Activated CD8-positive, alpha-beta T cell treated with anti-CD3 and anti-CD28 coated beads for 36 hours (primary cell): ENCODE measurements around the gene CELF4. TPM values are rescaled to one million over a fixed set of nuclear protein-coding genes. Genes with fewer than 3 reads are reported as not detected.

ENCODE experiments used
- ATAC-seq: fragments of 200-7000 bp; cut with Tn5 transposase; one replicate; pipeline ENCODE4 v1.10.0; 2021; ENCODE audit warnings: mild to moderate bottlenecking, moderate library complexity
- CTCF ChIA-PET: fragments of 350-600 bp; sonication (Branson Sonifier 250); formaldehyde crosslinking; loops from one replicate; lab custom pipeline; 2021; ENCODE audit warnings: antibody characterized with exemption; lab: Charles Lee
- POLR2A ChIA-PET: fragments of 350-600 bp; sonication (Branson Sonifier 250); formaldehyde crosslinking; loops from one replicate; lab custom pipeline; 2021; ENCODE audit warnings: antibody characterized with exemption; lab: Charles Lee
- DNase-seq: peaks from one replicate; pipeline ENCODE4 v3.0.0-alpha.2; 2020
- H3K27ac Mint-ChIP-seq: one replicate; pipeline ENCODE4 v1.8.0; 2021; ENCODE audit warnings: mild to moderate bottlenecking, mixed read lengths
- H3K27me3 Mint-ChIP-seq: one replicate; pipeline ENCODE4 v1.8.0; 2021; ENCODE audit warnings: mixed read lengths
- H3K36me3 Mint-ChIP-seq: one replicate; pipeline ENCODE4 v1.8.0; 2021; ENCODE audit warnings: low read depth, mixed read lengths
- H3K4me1 Mint-ChIP-seq: one replicate; pipeline ENCODE4 v1.8.0; 2021; ENCODE audit warnings: low read depth, mixed read lengths
- H3K4me3 Mint-ChIP-seq: one replicate; pipeline ENCODE4 v1.8.0; 2021; ENCODE audit warnings: mild to moderate bottlenecking, moderate library complexity, mixed read lengths
- H3K9me3 Mint-ChIP-seq: one replicate; pipeline ENCODE4 v1.8.0; 2021; ENCODE audit warnings: mixed read lengths
- intact Hi-C: fragments of 100-400 bp; cut with micrococcal nuclease; formaldehyde crosslinking; loops from one replicate; pipeline ENCODE4 v1.10.0; 2022
- total RNA-seq, 2 experiments: library from RNA; stranded (reverse); gene quantifications; one replicate each; pipeline ENCODE4 v1.2.3, GENCODE V29; 2021
- TF ChIP-seq, protein P1 (sequence below): fragments of 200-600 bp; IDR thresholded peaks from one replicate; pipeline ENCODE4 v1.8.0; 2022; ENCODE audit warnings: antibody characterized with exemption, mild to moderate bottlenecking

The CELF4 gene
- total RNA-seq, 2 experiments from 2014 or later: not detected

DNA sequence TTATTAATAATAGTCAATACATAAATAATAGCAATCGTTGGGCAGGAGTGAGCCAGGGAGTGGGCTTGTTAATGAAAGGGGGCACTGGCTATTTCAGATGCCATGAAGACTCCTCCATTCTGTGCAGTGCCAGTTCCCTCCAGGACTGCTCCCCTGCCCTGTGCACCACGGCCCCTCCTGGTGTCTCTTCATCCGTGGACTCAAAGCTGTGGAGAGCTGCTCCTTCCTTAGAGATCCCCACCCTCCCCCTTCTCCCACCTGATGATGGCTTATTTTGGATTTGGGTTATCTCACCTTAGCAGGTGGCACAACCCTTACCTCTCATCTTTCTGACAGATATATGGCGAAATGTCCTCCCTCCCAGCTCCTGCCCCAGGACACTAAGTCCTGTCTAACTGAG is 3.1 kb upstream of the CELF4 start:
- TF ChIP-seq, protein P1, sequence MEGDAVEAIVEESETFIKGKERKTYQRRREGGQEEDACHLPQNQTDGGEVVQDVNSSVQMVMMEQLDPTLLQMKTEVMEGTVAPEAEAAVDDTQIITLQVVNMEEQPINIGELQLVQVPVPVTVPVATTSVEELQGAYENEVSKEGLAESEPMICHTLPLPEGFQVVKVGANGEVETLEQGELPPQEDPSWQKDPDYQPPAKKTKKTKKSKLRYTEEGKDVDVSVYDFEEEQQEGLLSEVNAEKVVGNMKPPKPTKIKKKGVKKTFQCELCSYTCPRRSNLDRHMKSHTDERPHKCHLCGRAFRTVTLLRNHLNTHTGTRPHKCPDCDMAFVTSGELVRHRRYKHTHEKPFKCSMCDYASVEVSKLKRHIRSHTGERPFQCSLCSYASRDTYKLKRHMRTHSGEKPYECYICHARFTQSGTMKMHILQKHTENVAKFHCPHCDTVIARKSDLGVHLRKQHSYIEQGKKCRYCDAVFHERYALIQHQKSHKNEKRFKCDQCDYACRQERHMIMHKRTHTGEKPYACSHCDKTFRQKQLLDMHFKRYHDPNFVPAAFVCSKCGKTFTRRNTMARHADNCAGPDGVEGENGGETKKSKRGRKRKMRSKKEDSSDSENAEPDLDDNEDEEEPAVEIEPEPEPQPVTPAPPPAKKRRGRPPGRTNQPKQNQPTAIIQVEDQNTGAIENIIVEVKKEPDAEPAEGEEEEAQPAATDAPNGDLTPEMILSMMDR: no peak
- no peak overlapping the region for H3K4me3 Mint-ChIP-seq
- CTCF ChIA-PET: no interaction called here
- H3K36me3 Mint-ChIP-seq: no peaks in the 10 kb centered on the region
- POLR2A ChIA-PET: interaction anchor here (0.6 kb wide), 1 partner anchor 793 kb away, joined by 3 read pairs; no protein-coding TSS in a partner anchor
- H3K27me3 Mint-ChIP-seq: peaks cover 58% of the 10 kb centered on the region
- ATAC-seq: no peak
- intact Hi-C loops: no loop called here
- H3K9me3 Mint-ChIP-seq: no peaks in the 10 kb centered on the region
- no peak overlapping the region for H3K27ac Mint-ChIP-seq
- no peak for DNase-seq
- peaks cover 12% of the 10 kb centered on the region for H3K4me1 Mint-ChIP-seq

DNA sequence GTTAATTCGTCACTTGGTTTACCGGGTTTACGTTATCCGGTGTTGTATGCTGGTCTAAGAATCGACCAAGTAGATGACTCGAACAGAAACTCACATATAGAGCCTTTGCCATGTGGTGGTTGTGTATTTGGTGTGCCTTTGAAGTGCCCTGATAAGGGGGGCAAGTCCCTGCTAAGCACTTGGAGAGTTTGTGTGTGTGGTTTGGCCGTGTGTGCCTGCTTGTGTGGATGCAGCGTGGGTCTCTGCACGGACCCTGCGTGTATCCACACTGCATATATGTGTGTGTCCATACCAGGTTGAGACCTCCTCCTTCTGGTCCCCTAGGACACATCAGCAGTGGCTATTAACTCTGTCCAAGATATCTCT is 2.4 kb upstream of the CELF4 start:
- TF ChIP-seq, protein P1: no peak
- ChIA-PET POLR2A (no interaction called here), CTCF (no interaction called here)
- Mint-ChIP-seq H3K27ac (no peak overlapping the region), H3K4me3 (no peak overlapping the region), H3K4me1 (peaks cover 12% of the 10 kb centered on the region), H3K36me3 (no peaks in the 10 kb centered on the region), H3K27me3 (peaks cover 61% of the 10 kb centered on the region), H3K9me3 (no peaks in the 10 kb centered on the region)
- DNase-seq (no peak), ATAC-seq (no peak)
- intact Hi-C loops: no loop called here

DNA sequence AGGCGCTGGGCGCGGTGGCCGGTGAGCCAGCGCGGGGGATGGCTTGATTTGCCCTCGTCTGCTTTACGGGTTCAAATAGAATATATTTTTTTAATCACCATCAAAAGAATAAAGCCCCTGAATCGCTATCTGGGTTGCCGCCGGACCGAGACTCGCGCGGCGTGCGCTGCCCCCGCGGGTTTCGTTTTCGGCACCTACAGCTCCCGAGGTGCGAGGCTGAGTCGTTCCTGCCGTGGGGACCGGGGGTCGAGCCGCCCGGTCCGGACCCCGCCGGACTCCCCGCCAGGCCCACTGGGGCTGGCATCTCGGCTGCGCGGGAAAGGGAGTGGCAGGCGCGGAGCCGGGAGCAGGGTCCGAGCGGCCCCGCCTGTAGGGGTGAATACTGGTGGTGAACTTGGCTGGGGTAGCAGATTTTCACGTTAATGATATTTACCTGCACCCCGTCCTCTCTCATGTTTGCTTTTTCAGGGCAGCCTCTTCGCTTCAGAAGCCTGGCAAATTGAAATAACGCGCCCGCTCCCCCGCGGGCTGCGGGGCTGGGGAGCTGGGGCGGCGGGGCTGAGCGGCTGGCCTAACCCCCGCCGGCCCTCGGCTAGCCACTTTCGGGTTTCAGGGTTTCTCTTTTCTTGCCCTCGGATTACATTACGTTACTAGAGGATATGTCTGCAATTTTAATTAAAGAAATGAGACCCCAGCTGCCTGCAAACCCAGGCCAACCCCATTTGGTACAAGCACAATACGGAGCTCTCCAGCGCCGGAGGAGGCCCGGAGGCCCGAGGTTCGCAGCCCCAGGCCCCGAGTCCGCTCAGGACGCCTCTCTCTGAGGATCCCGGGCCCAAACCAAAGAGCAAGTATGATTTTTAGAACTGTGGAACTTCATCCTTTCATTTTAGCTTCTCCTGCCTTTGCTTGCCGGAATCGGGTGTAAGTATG is 1.7 kb upstream of the CELF4 start:
- no peaks in the 10 kb centered on the region for H3K9me3 Mint-ChIP-seq
- TF ChIP-seq, protein P1: no peak
- H3K27me3 Mint-ChIP-seq: peaks cover 61% of the 10 kb centered on the region
- intact Hi-C loops: no loop called here
- ATAC-seq (no peak), DNase-seq (no peak)
- H3K4me3 Mint-ChIP-seq: no peak overlapping the region
- CTCF ChIA-PET: no interaction called here
- no peak overlapping the region for H3K27ac Mint-ChIP-seq
- no peaks in the 10 kb centered on the region for H3K36me3 Mint-ChIP-seq
- POLR2A ChIA-PET: no interaction called here
- peaks cover 12% of the 10 kb centered on the region for H3K4me1 Mint-ChIP-seq

DNA sequence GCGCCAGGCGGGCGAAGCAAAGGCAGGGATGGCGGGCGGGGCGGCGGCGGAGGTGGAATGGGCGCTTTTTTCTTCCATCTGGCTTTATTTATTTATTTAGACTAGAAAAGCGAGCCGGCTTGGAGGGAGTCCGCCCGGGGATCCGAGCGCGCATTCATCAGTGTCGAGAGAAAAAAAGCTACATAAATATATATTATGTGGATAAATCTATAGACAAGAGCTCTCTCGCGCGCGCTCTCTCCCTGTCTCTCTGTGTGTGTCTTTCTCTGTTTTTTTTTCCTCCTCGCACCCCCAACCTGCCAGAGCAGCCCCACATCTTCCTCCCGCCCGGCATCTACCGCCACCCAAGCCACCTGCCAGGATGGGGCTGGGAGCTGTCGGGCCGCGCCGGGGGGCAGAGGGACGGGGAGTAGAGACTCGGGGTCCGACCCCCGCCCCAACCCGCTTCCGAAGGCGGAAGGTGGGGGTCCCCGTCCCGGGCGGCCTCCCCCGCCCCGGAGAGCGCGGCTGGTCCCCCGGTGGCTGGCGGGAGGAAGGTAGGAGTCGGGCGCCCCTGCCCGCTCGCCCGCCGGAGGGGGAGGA is 972 bp upstream of the CELF4 start:
- ChIA-PET POLR2A (no interaction called here), CTCF (no interaction called here)
- ATAC-seq: no peak
- peaks cover 64% of the 10 kb centered on the region for H3K27me3 Mint-ChIP-seq
- H3K9me3 Mint-ChIP-seq: no peaks in the 10 kb centered on the region
- H3K36me3 Mint-ChIP-seq: no peaks in the 10 kb centered on the region
- intact Hi-C loops: no loop called here
- TF ChIP-seq, protein P1: no peak
- H3K4me3 Mint-ChIP-seq: no peak overlapping the region
- peaks cover 12% of the 10 kb centered on the region for H3K4me1 Mint-ChIP-seq
- H3K27ac Mint-ChIP-seq: no peak overlapping the region
- DNase-seq: no peak

DNA sequence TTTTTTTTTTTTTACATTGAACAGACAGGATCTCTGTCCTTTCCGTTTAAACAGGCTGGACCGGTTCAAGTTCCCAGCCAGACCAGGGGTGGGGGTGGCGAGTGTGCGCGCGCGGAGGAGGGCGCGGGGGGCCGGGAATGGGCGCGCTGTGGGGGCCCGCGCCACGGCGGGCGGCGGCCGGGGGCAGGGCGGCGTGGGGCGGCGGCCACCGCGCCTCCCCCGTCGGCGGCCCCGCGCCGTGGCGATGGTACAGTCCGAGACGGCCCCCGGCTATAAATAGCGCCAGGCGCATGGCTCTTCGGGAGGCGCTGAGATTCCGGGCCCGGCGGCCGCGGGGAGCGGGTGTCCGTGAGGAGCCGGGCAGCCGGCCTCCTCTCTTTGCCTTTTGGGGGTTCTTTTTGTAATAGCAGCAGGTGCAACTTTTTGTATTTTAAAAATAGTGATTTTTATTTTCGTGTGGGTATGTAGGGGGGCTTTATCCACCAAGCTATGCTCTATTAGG is 430 bp upstream of the CELF4 start:
- DNase-seq: no peak

More for the DNA sequence above, 430 bp upstream of the CELF4 start:
- no peaks in the 10 kb centered on the region for H3K9me3 Mint-ChIP-seq
- intact Hi-C loops: no loop called here
- H3K36me3 Mint-ChIP-seq: no peaks in the 10 kb centered on the region
- POLR2A ChIA-PET: no interaction called here
- no peak overlapping the region for H3K4me3 Mint-ChIP-seq
- H3K4me1 Mint-ChIP-seq: peaks cover 12% of the 10 kb centered on the region
- peaks cover 64% of the 10 kb centered on the region for H3K27me3 Mint-ChIP-seq
- no peak overlapping the region for H3K27ac Mint-ChIP-seq
- ATAC-seq: no peak
- CTCF ChIA-PET: no interaction called here
- TF ChIP-seq, protein P1: no peak
